Muscle layer of duodenum (tissue), 2 donors: ENCODE data around the gene HOXA7.
A peak's percentile ranks its signal among the peaks of the same experiment; 100 is the strongest.

ENCODE experiments used
- H3K27ac ChIP-seq: one replicate; pipeline ENCODE4 v1.7.0; 2013; ENCODE audit warnings: mild to moderate bottlenecking, low read length
- H3K27me3 ChIP-seq: one replicate; pipeline ENCODE4 v1.7.0; 2013; ENCODE audit warnings: low read depth, mild to moderate bottlenecking, control low read depth, low read length
- H3K36me3 ChIP-seq, 2 donors: one replicate each; pipeline ENCODE4 v1.7.0; 2013; ENCODE audit warnings: low read length in 2 of 2, control low read depth in 1 of 2, mild to moderate bottlenecking in 1 of 2; ENCODE audit not compliant: insufficient read depth in 2 of 2, control insufficient read depth in 1 of 2
- H3K4me1 ChIP-seq, 2 donors: one replicate each; pipeline ENCODE4 v1.7.0; 2013; ENCODE audit warnings: low read length in 2 of 2, mild to moderate bottlenecking in 2 of 2, control low read depth in 1 of 2, moderate library complexity in 1 of 2; ENCODE audit not compliant: insufficient read depth in 2 of 2, control insufficient read depth in 1 of 2
- H3K4me3 ChIP-seq, 2 donors: one replicate each; pipeline ENCODE4 v1.7.0; 2013; ENCODE audit warnings: low read length in 2 of 2, low read depth in 1 of 2, mild to moderate bottlenecking in 1 of 2
- H3K9me3 ChIP-seq, 2 donors: one replicate each; pipeline ENCODE4 v1.7.0; 2013; ENCODE audit warnings: low read length in 2 of 2, control low read depth in 1 of 2, mild to moderate bottlenecking in 1 of 2; ENCODE audit not compliant: control insufficient read depth in 1 of 2
- donor health status: healthy.

HOXA7 gene

DNA sequence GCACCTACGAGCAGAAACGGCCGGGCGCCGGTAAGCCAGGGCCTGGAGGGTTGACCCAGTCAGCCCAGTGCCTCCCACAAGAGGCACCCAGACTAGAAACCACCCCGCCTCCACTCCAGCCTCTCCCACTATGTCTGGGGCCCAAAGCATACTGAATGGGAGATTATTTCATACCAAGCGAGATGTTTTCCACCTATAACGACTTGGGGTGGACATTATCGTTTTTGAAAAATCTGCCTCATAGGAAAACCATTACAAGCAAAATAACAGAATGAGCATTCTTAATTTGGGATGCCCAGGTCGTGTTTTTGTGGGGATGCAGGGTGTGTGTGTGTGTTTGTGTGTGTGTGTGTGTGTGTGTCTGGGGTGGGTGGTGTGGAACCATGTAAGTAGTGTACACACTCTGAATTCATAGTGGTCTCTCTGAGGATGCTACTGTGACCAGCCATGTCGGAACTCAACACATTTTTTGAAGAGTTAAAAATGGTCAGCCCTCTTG is 10.5 kb downstream of the HOXA7 start:
- Histone ChIP-seq H3K4me3 (no peak overlapping the region), H3K27ac (no peak overlapping the region)

DNA sequence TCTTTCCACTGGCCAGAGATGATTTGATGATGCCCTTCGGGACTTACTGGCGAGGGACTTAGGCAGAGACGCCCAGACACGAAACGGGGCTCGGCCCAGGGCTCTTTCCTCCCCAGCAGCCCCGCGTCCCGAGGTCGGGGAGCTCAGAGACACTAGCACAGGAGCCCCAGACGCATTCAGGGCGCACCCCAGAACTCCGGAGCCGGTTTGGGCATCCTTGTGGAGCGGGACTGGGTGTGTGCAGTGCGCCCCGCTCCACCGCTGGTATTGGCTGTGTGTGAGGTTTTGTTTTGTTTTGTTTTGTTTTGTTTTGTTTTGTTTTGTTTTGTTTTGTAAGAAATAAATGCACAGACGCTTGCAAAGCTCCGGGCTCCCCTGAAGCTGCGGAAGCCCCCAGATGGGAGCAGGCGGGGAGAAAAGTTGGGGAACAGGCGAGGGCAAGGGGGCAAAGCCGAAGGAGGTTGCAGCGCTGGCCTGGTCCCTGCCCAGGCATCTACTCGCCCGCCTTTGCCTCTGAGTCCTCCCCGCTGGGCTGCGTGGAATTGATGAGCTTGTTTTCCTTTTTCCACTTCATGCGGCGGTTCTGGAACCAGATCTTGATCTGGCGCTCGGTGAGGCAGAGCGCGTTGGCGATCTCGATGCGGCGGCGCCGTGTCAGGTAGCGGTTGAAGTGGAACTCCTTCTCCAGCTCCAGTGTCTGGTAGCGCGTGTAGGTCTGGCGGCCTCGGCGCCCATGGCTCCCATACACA is 11.1 kb downstream of the HOXA7 start:
- H3K9me3 ChIP-seq = no peaks in the 10 kb centered on the region
- H3K36me3 ChIP-seq = no peaks in the 10 kb centered on the region
- no peak overlapping the region for H3K27ac ChIP-seq
- H3K4me1 ChIP-seq = peaks cover 2 to 6% of the 10 kb centered on the region in 2 donors
- no peak overlapping the region for H3K4me3 ChIP-seq
- H3K27me3 ChIP-seq = peaks cover 32% of the 10 kb centered on the region

More for the DNA sequence above, 10.5 kb downstream of the HOXA7 start:
- Histone ChIP-seq H3K4me1 (peaks cover 0 to 8% of the 10 kb centered on the region in 2 donors), H3K36me3 (no peaks in the 10 kb centered on the region), H3K9me3 (no peaks in the 10 kb centered on the region), H3K27me3 (peaks cover 36% of the 10 kb centered on the region)

DNA sequence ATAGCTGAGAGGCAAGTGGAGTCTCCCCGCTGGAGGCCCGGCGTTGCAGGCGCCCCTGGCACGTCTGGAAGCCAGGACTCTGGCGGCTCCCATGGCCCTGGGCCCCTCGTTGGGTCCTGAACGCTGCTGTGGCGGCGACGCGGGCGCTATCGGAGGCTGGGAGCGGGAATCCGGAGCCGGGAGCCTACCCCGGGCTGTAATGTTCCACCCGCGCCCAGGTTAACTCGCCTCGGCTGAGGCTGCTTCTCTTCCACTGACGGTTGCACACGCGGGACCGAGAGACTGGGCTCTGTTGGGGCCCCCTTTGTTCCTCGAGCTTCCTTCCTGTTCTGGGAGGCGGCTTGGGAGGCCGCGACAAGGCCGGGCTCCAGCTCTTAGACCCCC is 11.7 kb downstream of the HOXA7 start:
- H3K4me1 ChIP-seq = peaks cover 0 to 7% of the 10 kb centered on the region in 2 donors
- no peaks in the 10 kb centered on the region for H3K9me3 ChIP-seq
- no peak overlapping the region for H3K27ac ChIP-seq
- peaks cover 28% of the 10 kb centered on the region for H3K27me3 ChIP-seq
- no peak overlapping the region for H3K4me3 ChIP-seq
- no peaks in the 10 kb centered on the region for H3K36me3 ChIP-seq

DNA sequence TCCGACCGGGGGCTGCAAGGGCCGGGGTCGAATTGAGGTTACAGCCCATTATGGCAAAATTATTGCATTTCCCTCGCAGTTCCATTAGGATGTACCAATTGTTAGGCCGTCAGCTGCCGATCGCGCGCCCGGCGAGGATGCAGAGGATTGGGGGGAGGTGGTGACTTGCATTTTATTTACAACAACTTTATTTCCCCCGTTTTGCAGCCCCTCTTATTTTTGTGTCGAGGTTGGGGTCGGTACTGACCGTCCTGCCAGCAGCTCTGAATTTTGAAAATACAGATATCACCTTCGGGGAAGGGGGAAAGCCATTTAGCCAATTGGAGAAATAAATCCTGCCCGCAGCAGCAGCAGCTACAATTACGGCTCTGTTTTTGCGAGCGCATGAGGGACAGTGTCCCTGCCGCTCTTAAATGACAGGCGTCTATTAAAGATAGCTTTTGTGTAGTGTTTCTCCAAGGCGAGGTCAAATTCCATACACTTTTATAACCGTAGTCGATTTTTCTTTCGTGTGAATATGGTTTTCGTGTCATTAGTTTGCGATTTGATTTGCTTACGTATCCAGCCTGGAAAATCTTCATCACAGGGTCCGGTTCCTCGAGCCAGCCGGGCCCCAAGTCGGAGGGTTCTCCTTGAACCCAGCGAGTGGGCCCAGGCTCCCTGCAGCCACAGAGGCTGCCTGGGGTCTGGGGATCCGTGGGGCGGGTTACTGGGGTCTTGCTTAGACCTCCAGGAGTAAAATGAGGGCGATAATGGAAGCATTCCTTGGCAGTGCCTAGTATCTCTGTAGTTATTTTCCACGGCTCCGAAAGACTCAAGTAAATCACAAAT is 12.3 kb downstream of the HOXA7 start:
- Histone ChIP-seq H3K4me1 (peaks cover 0 to 7% of the 10 kb centered on the region in 2 donors), H3K36me3 (no peaks in the 10 kb centered on the region), H3K4me3 (peak overlapping the region; percentile 83 to 91), H3K27me3 (peaks cover 24% of the 10 kb centered on the region), H3K27ac (no peak overlapping the region), H3K9me3 (no peaks in the 10 kb centered on the region)

DNA sequence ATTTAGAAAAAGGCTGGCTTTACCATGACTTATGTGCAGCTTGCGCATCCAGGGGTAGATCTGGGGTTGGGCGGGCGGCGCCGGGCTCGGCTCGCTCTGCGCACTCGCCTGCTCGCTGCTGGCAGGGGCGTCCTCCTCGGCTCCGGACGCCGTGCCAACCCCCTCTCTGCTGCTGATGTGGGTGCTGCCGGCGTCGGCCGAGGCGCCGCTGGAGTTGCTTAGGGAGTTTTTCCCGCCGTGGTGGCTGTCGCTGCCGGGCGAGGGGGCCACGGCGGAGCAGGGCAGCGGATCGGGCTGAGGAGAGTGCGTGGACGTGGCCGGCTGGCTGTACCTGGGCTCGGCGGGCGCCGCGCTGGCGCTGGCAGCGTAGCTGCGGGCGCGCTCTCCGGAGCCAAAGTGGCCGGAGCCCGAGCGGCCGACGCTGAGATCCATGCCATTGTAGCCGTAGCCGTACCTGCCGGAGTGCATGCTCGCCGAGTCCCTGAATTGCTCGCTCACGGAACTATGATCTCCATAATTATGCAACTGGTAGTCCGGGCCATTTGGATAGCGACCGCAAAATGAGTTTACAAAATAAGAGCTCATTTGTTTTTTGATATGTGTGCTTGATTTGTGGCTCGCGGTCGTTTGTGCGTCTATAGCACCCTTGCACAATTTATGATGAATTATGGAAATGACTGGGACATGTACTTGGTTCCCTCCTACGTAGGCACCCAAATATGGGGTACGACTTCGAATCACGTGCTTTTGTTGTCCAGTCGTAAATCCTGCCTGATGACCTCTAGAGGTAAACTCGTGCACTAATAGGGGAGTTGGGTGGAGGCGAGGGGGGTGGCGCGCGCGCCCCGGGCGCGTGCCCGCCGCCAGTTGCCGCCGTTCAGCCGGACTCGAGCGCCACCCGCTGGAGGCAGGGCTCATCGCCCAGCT is 13.2 kb downstream of the HOXA7 start, which contains the start of gene HOXA5:
Gene HOXA5 (minus strand): TSS at position 659 of the 927 bp plus-strand sequence. CDS start 74 bp downstream, at position 585.
- Histone ChIP-seq H3K27me3 (peaks cover 15% of the 10 kb centered on the region), H3K27ac (peak within 1 kb of the TSS; percentile 97), H3K4me1 (peaks cover 2 to 7% of the 10 kb centered on the region in 2 donors), H3K4me3 (peak within 1 kb of the TSS; percentile 83 to 91), H3K9me3 (no peaks in the 10 kb centered on the region), H3K36me3 (no peaks in the 10 kb centered on the region)

DNA sequence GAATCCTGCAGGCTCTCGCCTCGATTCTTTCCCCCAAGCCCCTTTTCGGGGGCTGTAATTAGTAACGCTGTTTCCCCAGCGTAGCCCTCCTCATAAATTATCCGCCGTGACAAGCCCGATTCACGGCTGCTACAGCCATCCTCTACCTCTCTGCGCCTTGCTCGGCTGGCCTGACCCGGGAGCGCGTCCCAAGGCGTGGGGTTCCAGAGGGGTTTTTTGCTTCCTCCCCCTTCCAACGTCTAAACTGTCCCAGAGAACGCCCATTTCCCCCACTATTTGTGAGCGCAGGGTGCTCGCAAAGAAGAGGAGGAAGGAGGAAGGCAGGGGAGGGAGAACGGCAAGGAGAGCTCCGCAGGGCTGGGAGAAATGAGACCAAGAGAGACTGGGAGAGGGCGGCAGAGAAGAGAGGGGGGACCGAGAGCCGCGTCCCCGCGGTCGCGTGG is 13.9 kb downstream of the HOXA7 start:
- Histone ChIP-seq H3K4me1 (peaks cover 4 to 7% of the 10 kb centered on the region in 2 donors), H3K27ac (peak overlapping the region; percentile 97), H3K9me3 (no peaks in the 10 kb centered on the region), H3K36me3 (no peaks in the 10 kb centered on the region), H3K4me3 (peak overlapping the region; percentile 83 to 91), H3K27me3 (peaks cover 12% of the 10 kb centered on the region)

DNA sequence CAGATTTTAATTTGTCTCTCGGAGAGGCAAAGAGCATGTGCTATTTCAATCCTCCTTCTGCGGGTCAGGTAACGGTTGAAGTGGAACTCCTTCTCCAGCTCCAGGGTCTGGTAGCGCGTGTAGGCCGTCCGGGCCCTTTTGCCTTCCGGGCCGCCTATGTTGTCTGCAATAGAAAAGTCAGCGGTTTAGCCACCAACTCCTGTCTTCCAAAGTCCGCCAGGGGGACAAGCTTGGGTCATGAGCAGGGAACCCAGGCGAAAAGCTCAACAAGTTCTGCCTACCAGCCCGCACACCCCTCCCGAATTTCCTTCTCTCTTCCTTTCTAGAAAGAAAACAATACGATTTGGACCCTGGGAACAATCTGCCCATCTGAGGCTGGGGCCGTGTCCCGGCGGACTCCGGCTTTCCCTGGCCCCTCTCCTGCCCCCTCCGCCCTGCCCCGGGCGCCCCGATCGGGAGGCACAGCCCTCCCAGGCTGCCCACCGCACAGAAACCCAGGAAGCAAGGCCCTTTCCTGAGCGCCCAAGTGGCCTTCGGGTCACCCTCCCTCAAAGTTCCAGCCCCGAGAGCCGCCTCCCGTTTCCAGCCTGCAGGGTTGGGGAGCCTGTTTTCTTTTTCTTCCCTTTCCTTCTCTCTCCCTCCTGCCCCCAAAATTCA is 14.4 kb downstream of the HOXA7 start:
- Histone ChIP-seq H3K27me3 (peaks cover 7% of the 10 kb centered on the region), H3K27ac (peak overlapping the region; percentile 97), H3K9me3 (no peaks in the 10 kb centered on the region), H3K36me3 (no peaks in the 10 kb centered on the region), H3K4me1 (peaks cover 4 to 7% of the 10 kb centered on the region in 2 donors), H3K4me3 (peak overlapping the region; percentile 83 to 91)

DNA sequence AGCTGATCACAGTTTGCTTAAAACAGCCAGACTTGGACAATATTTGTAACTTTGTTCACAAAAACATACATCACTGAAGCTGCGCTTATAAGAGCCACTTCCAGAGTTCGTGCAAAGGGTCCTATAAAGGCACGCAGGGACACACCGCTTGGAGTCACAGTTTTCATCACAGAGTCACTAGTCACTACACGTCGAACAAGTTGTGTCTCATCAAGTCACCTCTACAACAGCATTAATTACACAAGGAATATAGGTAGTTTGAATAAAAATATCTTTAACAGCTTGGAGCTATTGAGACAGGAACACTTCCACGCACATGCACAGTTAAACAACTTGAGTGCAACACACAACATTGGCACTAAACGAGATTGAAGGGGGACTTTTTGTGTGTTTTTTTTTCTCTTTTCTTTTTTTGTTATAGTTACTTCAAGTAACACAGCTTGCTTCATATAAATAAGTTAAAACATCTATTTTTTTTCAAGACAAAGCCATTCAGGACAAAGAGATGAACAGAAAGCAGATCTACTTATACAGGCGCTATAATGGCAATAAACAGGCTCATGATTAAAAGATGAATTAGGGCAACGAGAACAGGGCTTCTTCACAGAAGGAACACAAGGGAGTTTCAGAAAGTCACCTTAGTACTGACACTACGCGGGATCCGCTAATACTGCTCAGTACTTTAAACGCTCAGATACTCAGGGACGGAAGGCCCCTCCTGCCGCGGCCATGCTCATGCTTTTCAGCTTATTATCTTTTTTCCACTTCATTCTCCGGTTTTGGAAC is 15.1 kb downstream of the HOXA7 start:
- H3K27me3 ChIP-seq = peaks cover 4% of the 10 kb centered on the region
- no peaks in the 10 kb centered on the region for H3K36me3 ChIP-seq
- peak overlapping the region; percentile 97 for H3K27ac ChIP-seq
- H3K9me3 ChIP-seq = no peaks in the 10 kb centered on the region
- H3K4me1 ChIP-seq = peaks cover 4 to 7% of the 10 kb centered on the region in 2 donors
- peak overlapping the region; percentile 83 to 91 for H3K4me3 ChIP-seq

DNA sequence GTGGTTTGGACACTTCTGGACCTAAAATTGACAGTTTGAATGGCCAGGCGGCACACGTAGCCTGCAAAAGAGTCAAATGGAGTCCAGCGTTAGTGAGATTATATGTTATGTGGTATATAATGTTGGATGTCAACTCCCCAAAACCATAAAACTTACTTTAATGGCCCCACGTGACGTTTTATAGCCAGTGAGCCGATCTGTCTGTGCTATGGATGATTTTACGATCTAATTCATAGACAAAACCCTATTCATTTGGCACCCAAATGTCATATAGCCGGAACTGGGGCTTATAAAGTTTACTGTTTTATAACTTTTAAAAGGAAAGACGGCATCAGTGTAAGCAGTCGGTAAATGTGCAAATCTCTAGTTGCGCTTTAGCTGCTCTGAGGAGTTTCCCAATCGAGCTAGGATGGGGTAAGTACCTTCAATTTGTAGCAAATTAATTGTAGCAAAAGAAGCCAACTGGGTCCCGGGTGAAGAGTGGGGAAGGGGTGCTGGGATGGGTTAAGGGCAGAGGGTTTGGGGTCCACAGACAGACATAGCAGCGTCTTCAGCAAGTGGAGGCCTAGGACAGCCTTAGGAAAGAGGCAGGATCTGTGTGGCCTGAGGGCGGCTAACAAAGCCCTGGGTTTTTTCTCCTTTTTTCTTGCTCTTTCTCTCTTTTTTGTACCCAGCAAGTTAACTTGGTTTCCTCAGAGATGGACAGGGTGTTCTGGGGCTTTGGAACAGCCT is 16.2 kb downstream of the HOXA7 start:
- Histone ChIP-seq H3K9me3 (no peaks in the 10 kb centered on the region), H3K4me3 (peak overlapping the region; percentile 83 to 91)

More for the DNA sequence above, 16.2 kb downstream of the HOXA7 start:
- Histone ChIP-seq H3K36me3 (no peaks in the 10 kb centered on the region), H3K27me3 (peaks cover 4% of the 10 kb centered on the region), H3K27ac (peak overlapping the region; percentile 97), H3K4me1 (peaks cover 13 to 17% of the 10 kb centered on the region in 2 donors)
